GM23338 (cell line): ENCODE data around the gene EEPD1. TPM values are rescaled to one million over a fixed set of nuclear protein-coding genes. Genes with fewer than 3 reads are reported as not detected.

ENCODE experiments used
- ATAC-seq: fragments of 200-7000 bp; cut with Tn5 transposase; 3 replicates; pipeline ENCODE4 v1.9.1; 2020
- DNase-seq: peaks from one replicate; pipeline ENCODE4 v3.0.0-alpha.2; 2015; ENCODE audit warnings: low spot score
- H2AFZ ChIP-seq: fragments of 200-600 bp; sonication (generic); 2 replicates; pipeline ENCODE4 v1.8.0; 2016; ENCODE audit warnings: antibody characterized with exemption, mild to moderate bottlenecking, moderate library complexity
- H3F3A ChIP-seq: fragments of 200-600 bp; sonication (generic); replicated peaks from 2 replicates; pipeline ENCODE4 v1.8.0; 2017; ENCODE audit warnings: antibody characterized with exemption, mixed run types, low read depth
- H3K27ac ChIP-seq: fragments of 200-600 bp; sonication (generic); 2 replicates; pipeline ENCODE4 v1.6.1; 2016; ENCODE audit warnings: low read depth
- H3K27me3 ChIP-seq: fragments of 200-600 bp; sonication (generic); 2 replicates; pipeline ENCODE4 v1.8.0; 2016; ENCODE audit warnings: mild to moderate bottlenecking, mixed run types, moderate library complexity; ENCODE audit not compliant: insufficient read depth
- H3K36me3 ChIP-seq: fragments of 200-600 bp; sonication (generic); 2 replicates; pipeline ENCODE4 v1.8.0; 2016; ENCODE audit warnings: mild to moderate bottlenecking; ENCODE audit not compliant: insufficient read depth
- H3K4me1 ChIP-seq: fragments of 200-600 bp; sonication (generic); 2 replicates; pipeline ENCODE4 v1.8.0; 2016; ENCODE audit warnings: mild to moderate bottlenecking, moderate library complexity; ENCODE audit not compliant: insufficient read depth
- H3K4me2 ChIP-seq: fragments of 200-600 bp; sonication (generic); 2 replicates; pipeline ENCODE4 v1.7.1; 2017; ENCODE audit warnings: mixed run types
- H3K4me3 ChIP-seq: fragments of 200-600 bp; sonication (generic); 2 replicates; pipeline ENCODE4 v1.6.1; 2016; ENCODE audit warnings: mixed run types
- H3K79me2 ChIP-seq: fragments of 200-600 bp; sonication (generic); replicated peaks from 2 replicates; pipeline ENCODE4 v1.8.0; 2017; ENCODE audit warnings: mild to moderate bottlenecking; ENCODE audit not compliant: insufficient read depth
- H3K9me2 ChIP-seq: fragments of 200-600 bp; sonication (generic); 2 replicates; pipeline ENCODE4 v1.8.0; 2017; ENCODE audit not compliant: insufficient read depth
- H4K20me1 ChIP-seq: fragments of 200-600 bp; sonication (generic); replicated peaks from 2 replicates; pipeline ENCODE4 v1.8.0; 2017; ENCODE audit warnings: mild to moderate bottlenecking; ENCODE audit not compliant: insufficient read depth
- H3K27ac Mint-ChIP-seq: 2 replicates; pipeline ENCODE4 v1.8.0; 2020; ENCODE audit warnings: inconsistent platforms, mild to moderate bottlenecking, moderate library complexity, mixed read lengths
- H3K27me3 Mint-ChIP-seq: 3 replicates; pipeline ENCODE4 v1.8.0; 2022; ENCODE audit warnings: low read depth, mild to moderate bottlenecking, moderate library complexity, mixed read lengths, inconsistent platforms; ENCODE audit not compliant: insufficient read depth, poor library complexity
- H3K36me3 Mint-ChIP-seq: 3 replicates; pipeline ENCODE4 v1.8.0; 2021; ENCODE audit warnings: low read depth, mild to moderate bottlenecking, inconsistent platforms, moderate library complexity, mixed read lengths
- H3K4me1 Mint-ChIP-seq: 3 replicates; pipeline ENCODE4 v1.8.0; 2020; ENCODE audit warnings: mild to moderate bottlenecking, inconsistent platforms, mixed read lengths
- H3K4me3 Mint-ChIP-seq: 3 replicates; pipeline ENCODE4 v1.8.0; 2021; ENCODE audit warnings: moderate library complexity, mild to moderate bottlenecking, inconsistent platforms, mixed read lengths
- H3K9me3 Mint-ChIP-seq: 3 replicates; pipeline ENCODE4 v1.8.0; 2020; ENCODE audit warnings: moderate library complexity, mild to moderate bottlenecking, inconsistent platforms, mixed read lengths
- EZH2 ChIP-seq: fragments of 200-600 bp; sonication (generic); IDR thresholded peaks from one replicate; pipeline ENCODE4 v1.8.0; 2017; ENCODE audit warnings: antibody characterized with exemption, mild to moderate bottlenecking, low read depth; ENCODE audit not compliant: unreplicated experiment
- JUNB ChIP-seq: IDR thresholded peaks from one replicate; pipeline ENCODE4 v1.6.1; 2016; ENCODE audit warnings: antibody characterized with exemption; ENCODE audit not compliant: unreplicated experiment
- NANOG ChIP-seq: IDR thresholded peaks from 2 replicates; pipeline ENCODE4 v1.6.1; 2016; ENCODE audit warnings: antibody characterized with exemption, borderline replicate concordance
- POLR2AphosphoS5 ChIP-seq: IDR thresholded peaks from 2 replicates; pipeline ENCODE4 v1.6.1; 2016; ENCODE audit warnings: antibody characterized with exemption, low read depth
- REST ChIP-seq: IDR thresholded peaks from one replicate; pipeline ENCODE4 v1.6.1; 2018; ENCODE audit warnings: antibody characterized with exemption; ENCODE audit not compliant: unreplicated experiment
- STAT1 ChIP-seq: IDR thresholded peaks from one replicate; pipeline ENCODE4 v1.6.1; 2016; ENCODE audit warnings: antibody characterized with exemption; ENCODE audit not compliant: unreplicated experiment
- ZNF114 ChIP-seq: fragments of 250-450 bp; sonication (Bioruptor Pico); IDR thresholded peaks from 2 replicates; pipeline ENCODE4 v1.5.0; 2020; ENCODE audit warnings: mild to moderate bottlenecking, moderate library complexity
- ZNF331 ChIP-seq: fragments of 250-450 bp; sonication (Bioruptor Pico); IDR thresholded peaks from 2 replicates; pipeline ENCODE4 v1.5.0; 2020; ENCODE audit warnings: low read depth, mild to moderate bottlenecking, moderate library complexity
- polyA plus RNA-seq: library from polyadenylated mRNA; unstranded; fragments of >200 nt; fragmentation: Nextera tagmentation; extraction: Ambion mirVana; gene quantifications from 2 replicates; pipeline ENCODE4 v1.2.1, GENCODE V29; 2016
- total RNA-seq: library from RNA; depleted of rRNA; stranded (reverse); fragments of >200 nt; shearing (Covaris generic); gene quantifications from 2 replicates; pipeline ENCODE4 v1.2.3, GENCODE V29; 2014
- TF ChIP-seq, protein P1 (sequence below), 2 experiments: fragments of 200-600 bp in 1 of 2; sonication (generic) in 1 of 2; conservative IDR thresholded peaks; 2 replicates each; pipeline versions ENCODE4 v1.5.1 to v1.6.1; 2016 to 2017; ENCODE audit warnings: antibody characterized with exemption in 2 of 2, low read depth in 2 of 2, mild to moderate bottlenecking in 2 of 2, moderate library complexity in 1 of 2
- TF ChIP-seq, protein P2 (sequence below): IDR thresholded peaks from 2 replicates; pipeline ENCODE4 v1.6.1; 2016; ENCODE audit warnings: antibody characterized with exemption
- TF ChIP-seq, protein P3 (sequence below): fragments of 250-450 bp; sonication (Bioruptor Pico); IDR thresholded peaks from 2 replicates; pipeline ENCODE4 v1.5.0; 2020; ENCODE audit warnings: mild to moderate bottlenecking, moderate library complexity

EEPD1 gene
- total and polyA plus RNA-seq, 2 experiments from 2014 or later = 4.1 to 17.1 TPM

DNA sequence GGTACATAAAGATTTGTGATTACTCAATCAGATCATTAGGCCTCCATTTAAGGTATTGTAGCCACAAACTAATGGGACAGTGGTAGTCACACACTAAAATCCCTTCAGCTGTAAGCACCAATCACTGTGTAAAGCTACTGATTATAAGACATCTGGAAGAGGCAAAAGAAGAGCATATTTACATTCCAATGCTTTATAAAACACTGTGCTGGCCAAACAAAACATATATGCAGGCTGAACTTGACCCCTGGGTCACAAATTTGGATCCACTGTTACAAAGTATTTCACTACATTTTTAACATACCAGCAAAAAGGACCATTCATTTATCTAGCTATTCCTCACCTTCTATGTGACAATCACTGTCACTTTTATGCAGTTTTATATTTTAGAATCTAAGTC is 195.2 kb downstream of the EEPD1 start:
- H3K27ac ChIP-seq = no peak overlapping the region
- H3K27me3 ChIP-seq = no peaks in the 10 kb centered on the region
- H3K4me3 ChIP-seq = no peak overlapping the region
- H3K9me3 Mint-ChIP-seq = peaks cover 3% of the 10 kb centered on the region; the same call in 1 of the 3 replicates
- peaks cover 5% of the 10 kb centered on the region for H3K4me1 ChIP-seq
- H3F3A ChIP-seq = no peaks in the 10 kb centered on the region
- TF ChIP-seq, protein P1, sequence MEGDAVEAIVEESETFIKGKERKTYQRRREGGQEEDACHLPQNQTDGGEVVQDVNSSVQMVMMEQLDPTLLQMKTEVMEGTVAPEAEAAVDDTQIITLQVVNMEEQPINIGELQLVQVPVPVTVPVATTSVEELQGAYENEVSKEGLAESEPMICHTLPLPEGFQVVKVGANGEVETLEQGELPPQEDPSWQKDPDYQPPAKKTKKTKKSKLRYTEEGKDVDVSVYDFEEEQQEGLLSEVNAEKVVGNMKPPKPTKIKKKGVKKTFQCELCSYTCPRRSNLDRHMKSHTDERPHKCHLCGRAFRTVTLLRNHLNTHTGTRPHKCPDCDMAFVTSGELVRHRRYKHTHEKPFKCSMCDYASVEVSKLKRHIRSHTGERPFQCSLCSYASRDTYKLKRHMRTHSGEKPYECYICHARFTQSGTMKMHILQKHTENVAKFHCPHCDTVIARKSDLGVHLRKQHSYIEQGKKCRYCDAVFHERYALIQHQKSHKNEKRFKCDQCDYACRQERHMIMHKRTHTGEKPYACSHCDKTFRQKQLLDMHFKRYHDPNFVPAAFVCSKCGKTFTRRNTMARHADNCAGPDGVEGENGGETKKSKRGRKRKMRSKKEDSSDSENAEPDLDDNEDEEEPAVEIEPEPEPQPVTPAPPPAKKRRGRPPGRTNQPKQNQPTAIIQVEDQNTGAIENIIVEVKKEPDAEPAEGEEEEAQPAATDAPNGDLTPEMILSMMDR (conservative IDR thresholded peaks at IDR 0.05; ENCODE audit: low read depth in 2 of 2) = no peak
- TF ChIP-seq ZNF114 (CRISPR knock-in tag) (no peak), EZH2 (no peak), POLR2AphosphoS5 (no peak), NANOG (no peak), REST (no peak), STAT1 (no peak), JUNB (no peak)
- TF ChIP-seq, protein P2, sequence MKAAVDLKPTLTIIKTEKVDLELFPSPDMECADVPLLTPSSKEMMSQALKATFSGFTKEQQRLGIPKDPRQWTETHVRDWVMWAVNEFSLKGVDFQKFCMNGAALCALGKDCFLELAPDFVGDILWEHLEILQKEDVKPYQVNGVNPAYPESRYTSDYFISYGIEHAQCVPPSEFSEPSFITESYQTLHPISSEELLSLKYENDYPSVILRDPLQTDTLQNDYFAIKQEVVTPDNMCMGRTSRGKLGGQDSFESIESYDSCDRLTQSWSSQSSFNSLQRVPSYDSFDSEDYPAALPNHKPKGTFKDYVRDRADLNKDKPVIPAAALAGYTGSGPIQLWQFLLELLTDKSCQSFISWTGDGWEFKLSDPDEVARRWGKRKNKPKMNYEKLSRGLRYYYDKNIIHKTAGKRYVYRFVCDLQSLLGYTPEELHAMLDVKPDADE = no peak
- no peak overlapping the region for H3K4me2 ChIP-seq
- H3K4me1 Mint-ChIP-seq = peaks cover 9% of the 10 kb centered on the region; the same call in 2 of the 3 replicates
- no peaks in the 10 kb centered on the region for H4K20me1 ChIP-seq
- no peaks in the 10 kb centered on the region for H3K27me3 Mint-ChIP-seq
- H3K9me2 ChIP-seq = no peaks in the 10 kb centered on the region
- no peaks in the 10 kb centered on the region for H3K36me3 ChIP-seq
- DNase-seq (no peak), ATAC-seq (no peak)
- no peaks in the 10 kb centered on the region for H3K36me3 Mint-ChIP-seq
- no peak overlapping the region for H3K27ac Mint-ChIP-seq
- H3K79me2 ChIP-seq = no peaks in the 10 kb centered on the region
- H3K4me3 Mint-ChIP-seq = no peak overlapping the region
- H2AFZ ChIP-seq = no peak overlapping the region

- Histone ChIP-seq H3K9me2 (no peaks in the 10 kb centered on the region), H3K27ac (no peak overlapping the region), H3K4me2 (no peak overlapping the region), H3F3A (no peaks in the 10 kb centered on the region), H3K79me2 (no peaks in the 10 kb centered on the region), H4K20me1 (no peaks in the 10 kb centered on the region), H3K4me1 (peaks cover 5% of the 10 kb centered on the region), H3K27me3 (no peaks in the 10 kb centered on the region), H3K36me3 (no peaks in the 10 kb centered on the region), H3K4me3 (no peak overlapping the region), H2AFZ (no peak overlapping the region)
- H3K4me1 Mint-ChIP-seq = peaks cover 9% of the 10 kb centered on the region
- ATAC-seq = no peak
- H3K4me3 Mint-ChIP-seq = no peak overlapping the region
- no peak for DNase-seq
- H3K36me3 Mint-ChIP-seq = no peaks in the 10 kb centered on the region
- no peak overlapping the region for H3K27ac Mint-ChIP-seq
- peaks cover 3% of the 10 kb centered on the region; the same call in 1 of the 3 replicates for H3K9me3 Mint-ChIP-seq
- no peaks in the 10 kb centered on the region for H3K27me3 Mint-ChIP-seq
- no peak for TF ChIP-seq ZNF331 (CRISPR knock-in tag)
- TF ChIP-seq, protein P3, sequence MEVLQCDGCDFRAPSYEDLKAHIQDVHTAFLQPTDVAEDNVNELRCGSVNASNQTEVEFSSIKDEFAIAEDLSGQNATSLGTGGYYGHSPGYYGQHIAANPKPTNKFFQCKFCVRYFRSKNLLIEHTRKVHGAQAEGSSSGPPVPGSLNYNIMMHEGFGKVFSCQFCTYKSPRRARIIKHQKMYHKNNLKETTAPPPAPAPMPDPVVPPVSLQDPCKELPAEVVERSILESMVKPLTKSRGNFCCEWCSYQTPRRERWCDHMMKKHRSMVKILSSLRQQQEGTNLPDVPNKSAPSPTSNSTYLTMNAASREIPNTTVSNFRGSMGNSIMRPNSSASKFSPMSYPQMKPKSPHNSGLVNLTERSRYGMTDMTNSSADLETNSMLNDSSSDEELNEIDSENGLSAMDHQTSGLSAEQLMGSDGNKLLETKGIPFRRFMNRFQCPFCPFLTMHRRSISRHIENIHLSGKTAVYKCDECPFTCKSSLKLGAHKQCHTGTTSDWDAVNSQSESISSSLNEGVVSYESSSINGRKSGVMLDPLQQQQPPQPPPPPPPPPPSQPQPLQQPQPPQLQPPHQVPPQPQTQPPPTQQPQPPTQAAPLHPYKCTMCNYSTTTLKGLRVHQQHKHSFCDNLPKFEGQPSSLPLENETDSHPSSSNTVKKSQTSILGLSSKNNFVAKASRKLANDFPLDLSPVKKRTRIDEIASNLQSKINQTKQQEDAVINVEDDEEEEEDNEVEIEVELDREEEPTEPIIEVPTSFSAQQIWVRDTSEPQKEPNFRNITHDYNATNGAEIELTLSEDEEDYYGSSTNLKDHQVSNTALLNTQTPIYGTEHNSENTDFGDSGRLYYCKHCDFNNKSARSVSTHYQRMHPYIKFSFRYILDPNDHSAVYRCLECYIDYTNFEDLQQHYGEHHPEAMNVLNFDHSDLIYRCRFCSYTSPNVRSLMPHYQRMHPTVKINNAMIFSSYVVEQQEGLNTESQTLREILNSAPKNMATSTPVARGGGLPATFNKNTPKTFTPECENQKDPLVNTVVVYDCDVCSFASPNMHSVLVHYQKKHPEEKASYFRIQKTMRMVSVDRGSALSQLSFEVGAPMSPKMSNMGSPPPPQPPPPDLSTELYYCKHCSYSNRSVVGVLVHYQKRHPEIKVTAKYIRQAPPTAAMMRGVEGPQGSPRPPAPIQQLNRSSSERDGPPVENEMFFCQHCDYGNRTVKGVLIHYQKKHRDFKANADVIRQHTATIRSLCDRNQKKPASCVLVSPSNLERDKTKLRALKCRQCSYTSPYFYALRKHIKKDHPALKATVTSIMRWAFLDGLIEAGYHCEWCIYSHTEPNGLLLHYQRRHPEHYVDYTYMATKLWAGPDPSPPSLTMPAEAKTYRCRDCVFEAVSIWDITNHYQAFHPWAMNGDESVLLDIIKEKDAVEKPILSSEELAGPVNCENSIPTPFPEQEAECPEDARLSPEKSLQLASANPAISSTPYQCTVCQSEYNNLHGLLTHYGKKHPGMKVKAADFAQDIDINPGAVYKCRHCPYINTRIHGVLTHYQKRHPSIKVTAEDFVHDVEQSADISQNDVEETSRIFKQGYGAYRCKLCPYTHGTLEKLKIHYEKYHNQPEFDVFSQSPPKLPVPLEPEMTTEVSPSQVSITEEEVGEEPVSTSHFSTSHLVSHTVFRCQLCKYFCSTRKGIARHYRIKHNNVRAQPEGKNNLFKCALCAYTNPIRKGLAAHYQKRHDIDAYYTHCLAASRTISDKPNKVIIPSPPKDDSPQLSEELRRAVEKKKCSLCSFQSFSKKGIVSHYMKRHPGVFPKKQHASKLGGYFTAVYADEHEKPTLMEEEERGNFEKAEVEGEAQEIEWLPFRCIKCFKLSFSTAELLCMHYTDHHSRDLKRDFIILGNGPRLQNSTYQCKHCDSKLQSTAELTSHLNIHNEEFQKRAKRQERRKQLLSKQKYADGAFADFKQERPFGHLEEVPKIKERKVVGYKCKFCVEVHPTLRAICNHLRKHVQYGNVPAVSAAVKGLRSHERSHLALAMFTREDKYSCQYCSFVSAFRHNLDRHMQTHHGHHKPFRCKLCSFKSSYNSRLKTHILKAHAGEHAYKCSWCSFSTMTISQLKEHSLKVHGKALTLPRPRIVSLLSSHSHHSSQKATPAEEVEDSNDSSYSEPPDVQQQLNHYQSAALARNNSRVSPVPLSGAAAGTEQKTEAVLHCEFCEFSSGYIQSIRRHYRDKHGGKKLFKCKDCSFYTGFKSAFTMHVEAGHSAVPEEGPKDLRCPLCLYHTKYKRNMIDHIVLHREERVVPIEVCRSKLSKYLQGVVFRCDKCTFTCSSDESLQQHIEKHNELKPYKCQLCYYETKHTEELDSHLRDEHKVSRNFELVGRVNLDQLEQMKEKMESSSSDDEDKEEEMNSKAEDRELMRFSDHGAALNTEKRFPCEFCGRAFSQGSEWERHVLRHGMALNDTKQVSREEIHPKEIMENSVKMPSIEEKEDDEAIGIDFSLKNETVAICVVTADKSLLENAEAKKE (CRISPR knock-in tag) = no peak
- TF ChIP-seq POLR2AphosphoS5 = no peak
These were observed 195.7 kb downstream of the EEPD1 start for GRCh38 chr7:36348771-36349170.
